GM12873 (cell line): ENCODE results near the gene RANBP17.

Source experiments
- CTCF ChIP-seq: IDR thresholded peaks from 2 replicates; pipeline ENCODE4 v1.5.1; 2012; ENCODE audit warnings: low read depth, mild to moderate bottlenecking, moderate library complexity, low read length, control low read depth; ENCODE audit not compliant: insufficient read depth; ENCODE audit errors: missing control alignments

The RANBP17 gene

GRCh38 chr5:171223927-171224326 lies 362.1 kb downstream of the RANBP17 start:
- no peak for TF ChIP-seq CTCF

GRCh38 chr5:171226096-171226754 lies 364.4 kb downstream of the RANBP17 start:
- no peak for TF ChIP-seq CTCF

- no peak for TF ChIP-seq CTCF
Measured at GRCh38 chr5:171226864-171227263, 365.0 kb downstream of the RANBP17 start.

- TF ChIP-seq CTCF = no peak
Measured at GRCh38 chr5:171236651-171237050, 374.8 kb downstream of the RANBP17 start.

GRCh38 chr5:171242521-171242920 lies 380.7 kb downstream of the RANBP17 start:
- no peak for TF ChIP-seq CTCF

GRCh38 chr5:171246231-171246630 lies 384.4 kb downstream of the RANBP17 start:
- no peak for TF ChIP-seq CTCF

GRCh38 chr5:171249460-171249859 lies 387.6 kb downstream of the RANBP17 start:
- no peak for TF ChIP-seq CTCF

GRCh38 chr5:171250738-171251137 lies 388.9 kb downstream of the RANBP17 start:
- TF ChIP-seq CTCF = no peak
